HepG2 (cell line): Measurements from ENCODE around the gene S100Z. TPM values are rescaled to one million over a fixed set of nuclear protein-coding genes. Genes with fewer than 3 reads are reported as not detected.

Source experiments
- FOXP1 ChIP-seq, 2 experiments: fragments of 450-650 bp in 1 of 2; IDR thresholded peaks; 2 replicates each; pipeline ENCODE4 v1.6.1; 2017 to 2018; ENCODE audit warnings: antibody characterized with exemption in 1 of 2
- HES4 ChIP-seq: sonication (generic); formaldehyde crosslinking; IDR thresholded peaks from 2 replicates; pipeline ENCODE4 v1.9.0; 2021; ENCODE audit warnings: mild to moderate bottlenecking, missing genetic modification reagents, borderline replicate concordance
- HMGXB4 ChIP-seq, 2 experiments: sonication (generic) in 1 of 2; formaldehyde crosslinking in 1 of 2; IDR thresholded peaks; 2 replicates each; pipeline versions ENCODE4 v1.4.0 to v1.6.1; 2018 to 2020; ENCODE audit warnings: missing genetic modification reagents in 2 of 2, borderline replicate concordance in 1 of 2, low read depth in 1 of 2, mild to moderate bottlenecking in 1 of 2, missing biosample characterization in 1 of 2
- HNRNPH1 ChIP-seq: fragments of 200-400 bp; formaldehyde crosslinking; optimal IDR thresholded peaks from 2 replicates; pipeline ENCODE3; 2017; ENCODE audit warnings: mild to moderate bottlenecking, low read depth, low read length
- KLF12 ChIP-seq: sonication (generic); formaldehyde crosslinking; IDR thresholded peaks from 2 replicates; pipeline ENCODE4 v1.4.0; 2020; ENCODE audit warnings: missing genetic modification reagents, borderline replicate concordance
- NR1H2 ChIP-seq: sonication (generic); formaldehyde crosslinking; IDR thresholded peaks from 2 replicates; pipeline ENCODE4 v1.8.1; 2022; ENCODE audit warnings: low read depth, missing genetic modification reagents, borderline replicate concordance
- PCBP1 ChIP-seq: fragments of 200-400 bp; formaldehyde crosslinking; IDR thresholded peaks from 2 replicates; pipeline ENCODE4 v1.6.1; 2017; ENCODE audit warnings: mild to moderate bottlenecking, low read depth, low read length, borderline replicate concordance
- UBTF ChIP-seq: sonication (generic); formaldehyde crosslinking; IDR thresholded peaks from 2 replicates; pipeline ENCODE4 v1.4.0; 2020; ENCODE audit warnings: mild to moderate bottlenecking, missing genetic modification reagents
- ZNF235 ChIP-seq: sonication (generic); formaldehyde crosslinking; IDR thresholded peaks from 2 replicates; pipeline ENCODE4 v1.8.1; 2023; ENCODE audit warnings: mild to moderate bottlenecking, missing genetic modification reagents, borderline replicate concordance
- ZNF253 ChIP-seq: sonication (generic); formaldehyde crosslinking; IDR thresholded peaks from 2 replicates; pipeline ENCODE4 v1.8.0; 2022; ENCODE audit warnings: mild to moderate bottlenecking, missing genetic modification reagents, borderline replicate concordance
- ZNF260 ChIP-seq: sonication (generic); formaldehyde crosslinking; IDR thresholded peaks from 2 replicates; pipeline ENCODE4 v1.4.0; 2020; ENCODE audit warnings: missing genetic modification reagents, low read depth, mild to moderate bottlenecking, borderline replicate concordance
- ZNF317 ChIP-seq: sonication (generic); formaldehyde crosslinking; IDR thresholded peaks from 2 replicates; pipeline ENCODE4 v1.5.0; 2020; ENCODE audit warnings: mild to moderate bottlenecking, missing genetic modification reagents
- ZNF33B ChIP-seq: sonication (generic); formaldehyde crosslinking; IDR thresholded peaks from 2 replicates; pipeline ENCODE4 v1.5.1; 2020; ENCODE audit warnings: mild to moderate bottlenecking, missing genetic modification reagents
- ZNF546 ChIP-seq: sonication (generic); formaldehyde crosslinking; conservative IDR thresholded peaks from 2 replicates; pipeline ENCODE4 v1.8.1; 2023; ENCODE audit warnings: mild to moderate bottlenecking, missing genetic modification reagents
- ZNF557 ChIP-seq: sonication (generic); formaldehyde crosslinking; IDR thresholded peaks from 2 replicates; pipeline ENCODE4 v1.4.0; 2020; ENCODE audit warnings: missing genetic modification reagents
- ZSCAN30 ChIP-seq: sonication (generic); formaldehyde crosslinking; IDR thresholded peaks from 2 replicates; pipeline ENCODE4 v1.5.0; 2020; ENCODE audit warnings: mild to moderate bottlenecking, missing genetic modification reagents
- ZSCAN31 ChIP-seq: sonication (generic); formaldehyde crosslinking; IDR thresholded peaks from 2 replicates; pipeline ENCODE4 v1.5.0; 2020; ENCODE audit warnings: low read depth, mild to moderate bottlenecking, missing genetic modification reagents
- polyA plus RNA-seq, 8 experiments: library from polyadenylated mRNA; depleted of rRNA in 3 of 8; stranded (reverse) in 7 of 8; unstranded in 1 of 8; fragments of >200 nt; fragmentation: Illumina TruSeq in 4 of 8; extraction: Trizol in 4 of 8; gene quantifications; 2 replicates each; pipeline versions ENCODE4 v1.2.1 to v1.2.3, GENCODE V29; 2011 to 2016; ENCODE audit warnings: low read depth in 4 of 8, missing spikeins in 1 of 8, mixed read lengths in 1 of 8; ENCODE audit not compliant: insufficient read depth in 1 of 8
- total RNA-seq, 5 experiments: library from RNA; depleted of rRNA; stranded (reverse); fragments of >200 nt; fragmentation: Illumina TruSeq; extraction: Trizol; gene quantifications; 2 replicates each; pipeline ENCODE4 v1.2.3, GENCODE V29; 2016; ENCODE audit warnings: low read depth in 1 of 5
- TF ChIP-seq, protein P1 (sequence below): sonication (generic); formaldehyde crosslinking; IDR thresholded peaks from 2 replicates; pipeline ENCODE4 v1.8.0; 2022; ENCODE audit warnings: mild to moderate bottlenecking, missing genetic modification reagents, borderline replicate concordance
- TF ChIP-seq, protein P2 (sequence below): sonication (generic); formaldehyde crosslinking; IDR thresholded peaks from 2 replicates; pipeline ENCODE4 v1.4.0; 2020; ENCODE audit warnings: missing genetic modification reagents, mild to moderate bottlenecking, borderline replicate concordance

Gene S100Z
- total and polyA plus RNA-seq, 2 of the 13 experiments (the other 11 are each of a cell fraction or from before 2014, with no cell fraction given): 0.22 TPM; not detected in 1

DNA sequence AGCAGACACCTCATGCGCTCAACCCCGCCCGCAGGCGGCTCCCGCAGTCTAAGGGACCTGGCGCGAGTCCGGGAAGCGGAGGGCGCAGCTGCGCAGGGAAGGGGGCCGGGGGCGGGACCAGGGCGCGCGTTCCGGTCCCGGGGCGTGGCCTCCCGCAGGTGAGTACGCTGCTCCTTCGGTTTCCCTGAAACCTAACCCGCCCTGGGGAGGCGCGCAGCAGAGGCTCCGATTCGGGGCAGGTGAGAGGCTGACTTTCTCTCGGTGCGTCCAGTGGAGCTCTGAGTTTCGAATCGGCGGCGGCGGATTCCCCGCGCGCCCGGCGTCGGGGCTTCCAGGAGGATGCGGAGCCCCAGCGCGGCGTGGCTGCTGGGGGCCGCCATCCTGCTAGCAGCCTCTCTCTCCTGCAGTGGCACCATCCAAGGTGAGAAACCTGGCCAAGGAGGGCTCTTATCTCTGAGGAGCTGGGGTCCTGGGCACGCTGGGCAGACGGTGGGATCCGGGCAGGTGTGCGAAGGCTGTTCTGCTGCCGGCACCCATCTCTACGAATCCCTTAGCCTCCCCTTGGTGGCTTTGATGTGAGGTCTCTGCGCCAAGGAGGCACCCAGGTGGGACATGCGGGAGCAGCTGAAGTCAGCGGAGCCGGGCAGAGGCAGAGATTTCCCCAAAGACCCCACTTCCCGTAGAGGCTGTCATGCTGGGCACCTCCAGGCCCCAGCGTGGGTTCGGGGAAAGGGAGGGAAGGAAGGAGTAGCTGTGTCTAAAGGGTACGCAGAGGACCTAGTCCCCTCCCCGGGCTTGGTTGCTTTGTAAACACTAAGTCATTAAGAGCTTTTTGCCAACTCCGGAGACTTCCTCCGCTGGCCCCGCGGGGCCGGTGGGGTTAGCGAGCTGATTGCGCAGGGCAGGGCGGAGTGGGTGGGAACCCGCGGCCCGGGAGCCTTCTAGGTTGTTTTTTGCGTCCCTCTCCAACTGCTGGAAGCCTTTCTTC lies 30.7 kb upstream of the S100Z start, which contains the start of gene F2RL1 (continued):
- TF ChIP-seq UBTF (CRISPR knock-in tag) (peak; percentile 70), ZNF260 (CRISPR knock-in tag) (no peak), HNRNPH1 (no peak), ZNF546 (no peak; the same call in 1 of the 2 replicates), ZSCAN30 (CRISPR knock-in tag) (no peak), ZNF235 (CRISPR knock-in tag) (no peak), ZNF557 (CRISPR knock-in tag) (peak; percentile 43; the same call in 1 of the 2 replicates), ZSCAN31 (CRISPR knock-in tag) (0 out of 2 replicates have a peak, but pooled peaks have one; percentile 48), ZNF33B (no peak), HMGXB4 (CRISPR knock-in tag; IDR thresholded peaks at IDR 0.05; ENCODE audit: borderline replicate concordance in 1 of 2, low read depth in 1 of 2) (peak in 1 of 2 experiments; percentile 69; a peak in 2 of 4 replicates), PCBP1 (no peak), ZNF317 (CRISPR knock-in tag) (no peak), HES4 (no peak), NR1H2 (CRISPR knock-in tag) (no peak), ZNF253 (CRISPR knock-in tag) (no peak), KLF12 (CRISPR knock-in tag) (no peak), FOXP1 (IDR thresholded peaks at IDR 0.05) (no peak), FOXP1 (CRISPR knock-in tag; IDR thresholded peaks at IDR 0.05) (no peak)
- TF ChIP-seq, protein P1, sequence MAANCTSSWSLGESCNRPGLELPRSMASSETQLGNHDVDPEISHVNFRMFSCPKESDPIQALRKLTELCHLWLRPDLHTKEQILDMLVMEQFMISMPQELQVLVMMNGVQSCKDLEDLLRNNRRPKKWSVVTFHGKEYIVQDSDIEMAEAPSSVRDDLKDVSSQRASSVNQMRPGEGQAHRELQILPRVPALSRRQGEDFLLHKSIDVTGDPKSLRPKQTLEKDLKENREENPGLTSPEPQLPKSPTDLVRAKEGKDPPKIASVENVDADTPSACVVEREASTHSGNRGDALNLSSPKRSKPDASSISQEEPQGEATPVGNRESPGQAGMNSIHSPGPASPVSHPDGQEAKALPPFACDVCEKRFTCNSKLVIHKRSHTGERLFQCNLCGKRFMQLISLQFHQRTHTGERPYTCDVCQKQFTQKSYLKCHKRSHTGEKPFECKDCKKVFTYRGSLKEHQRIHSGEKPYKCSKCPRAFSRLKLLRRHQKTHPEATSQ (CRISPR knock-in tag): no peak
- TF ChIP-seq, protein P2, sequence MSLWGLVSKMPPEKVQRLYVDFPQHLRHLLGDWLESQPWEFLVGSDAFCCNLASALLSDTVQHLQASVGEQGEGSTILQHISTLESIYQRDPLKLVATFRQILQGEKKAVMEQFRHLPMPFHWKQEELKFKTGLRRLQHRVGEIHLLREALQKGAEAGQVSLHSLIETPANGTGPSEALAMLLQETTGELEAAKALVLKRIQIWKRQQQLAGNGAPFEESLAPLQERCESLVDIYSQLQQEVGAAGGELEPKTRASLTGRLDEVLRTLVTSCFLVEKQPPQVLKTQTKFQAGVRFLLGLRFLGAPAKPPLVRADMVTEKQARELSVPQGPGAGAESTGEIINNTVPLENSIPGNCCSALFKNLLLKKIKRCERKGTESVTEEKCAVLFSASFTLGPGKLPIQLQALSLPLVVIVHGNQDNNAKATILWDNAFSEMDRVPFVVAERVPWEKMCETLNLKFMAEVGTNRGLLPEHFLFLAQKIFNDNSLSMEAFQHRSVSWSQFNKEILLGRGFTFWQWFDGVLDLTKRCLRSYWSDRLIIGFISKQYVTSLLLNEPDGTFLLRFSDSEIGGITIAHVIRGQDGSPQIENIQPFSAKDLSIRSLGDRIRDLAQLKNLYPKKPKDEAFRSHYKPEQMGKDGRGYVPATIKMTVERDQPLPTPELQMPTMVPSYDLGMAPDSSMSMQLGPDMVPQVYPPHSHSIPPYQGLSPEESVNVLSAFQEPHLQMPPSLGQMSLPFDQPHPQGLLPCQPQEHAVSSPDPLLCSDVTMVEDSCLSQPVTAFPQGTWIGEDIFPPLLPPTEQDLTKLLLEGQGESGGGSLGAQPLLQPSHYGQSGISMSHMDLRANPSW: no peak
